ENCODE measurements around the gene ZNF205.

DNA sequence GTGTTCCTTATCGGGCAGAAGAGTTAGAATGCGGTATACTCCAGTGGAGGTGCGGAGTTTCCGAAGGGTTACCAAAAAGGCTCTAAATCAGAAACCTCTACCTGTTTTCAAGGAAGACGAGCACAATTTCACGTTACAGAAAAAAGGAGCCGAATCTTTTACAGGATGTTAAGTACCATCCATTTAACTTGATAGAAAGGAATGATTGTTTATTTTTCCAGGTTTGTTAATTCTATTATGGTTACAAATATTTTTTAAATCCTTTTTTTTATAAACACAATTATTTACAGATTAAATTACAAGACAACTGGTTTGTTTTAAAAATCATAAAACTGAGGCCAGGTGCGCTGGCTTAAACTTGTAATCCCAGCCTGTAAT lies 40.6 kb downstream of the ZNF205 start:
- TF ChIP-seq, protein P1, sequence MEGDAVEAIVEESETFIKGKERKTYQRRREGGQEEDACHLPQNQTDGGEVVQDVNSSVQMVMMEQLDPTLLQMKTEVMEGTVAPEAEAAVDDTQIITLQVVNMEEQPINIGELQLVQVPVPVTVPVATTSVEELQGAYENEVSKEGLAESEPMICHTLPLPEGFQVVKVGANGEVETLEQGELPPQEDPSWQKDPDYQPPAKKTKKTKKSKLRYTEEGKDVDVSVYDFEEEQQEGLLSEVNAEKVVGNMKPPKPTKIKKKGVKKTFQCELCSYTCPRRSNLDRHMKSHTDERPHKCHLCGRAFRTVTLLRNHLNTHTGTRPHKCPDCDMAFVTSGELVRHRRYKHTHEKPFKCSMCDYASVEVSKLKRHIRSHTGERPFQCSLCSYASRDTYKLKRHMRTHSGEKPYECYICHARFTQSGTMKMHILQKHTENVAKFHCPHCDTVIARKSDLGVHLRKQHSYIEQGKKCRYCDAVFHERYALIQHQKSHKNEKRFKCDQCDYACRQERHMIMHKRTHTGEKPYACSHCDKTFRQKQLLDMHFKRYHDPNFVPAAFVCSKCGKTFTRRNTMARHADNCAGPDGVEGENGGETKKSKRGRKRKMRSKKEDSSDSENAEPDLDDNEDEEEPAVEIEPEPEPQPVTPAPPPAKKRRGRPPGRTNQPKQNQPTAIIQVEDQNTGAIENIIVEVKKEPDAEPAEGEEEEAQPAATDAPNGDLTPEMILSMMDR (conservative IDR thresholded peaks at IDR 0.05), result no peak
- TF ChIP-seq EZH2 (IDR thresholded peaks at IDR 0.05; ENCODE audit: low read depth), result no peak
